PC-9 (cell line): ENCODE data around the gene CCNE1.

Experiments
- EZH2 ChIP-seq: fragments of 200-600 bp; sonication (generic); IDR thresholded peaks from 2 replicates; pipeline ENCODE4 v1.8.0; 2017; ENCODE audit warnings: antibody characterized with exemption, low read depth
- TF ChIP-seq, protein P1 (sequence below): fragments of 200-600 bp; sonication (generic); conservative IDR thresholded peaks from 2 replicates; pipeline ENCODE4 v1.6.1; 2017; ENCODE audit warnings: mixed run types, antibody characterized with exemption, mild to moderate bottlenecking, moderate library complexity

GRCh38 chr19:29832801-29833200, 21.0 kb downstream of the CCNE1 start:
- TF ChIP-seq, protein P1, sequence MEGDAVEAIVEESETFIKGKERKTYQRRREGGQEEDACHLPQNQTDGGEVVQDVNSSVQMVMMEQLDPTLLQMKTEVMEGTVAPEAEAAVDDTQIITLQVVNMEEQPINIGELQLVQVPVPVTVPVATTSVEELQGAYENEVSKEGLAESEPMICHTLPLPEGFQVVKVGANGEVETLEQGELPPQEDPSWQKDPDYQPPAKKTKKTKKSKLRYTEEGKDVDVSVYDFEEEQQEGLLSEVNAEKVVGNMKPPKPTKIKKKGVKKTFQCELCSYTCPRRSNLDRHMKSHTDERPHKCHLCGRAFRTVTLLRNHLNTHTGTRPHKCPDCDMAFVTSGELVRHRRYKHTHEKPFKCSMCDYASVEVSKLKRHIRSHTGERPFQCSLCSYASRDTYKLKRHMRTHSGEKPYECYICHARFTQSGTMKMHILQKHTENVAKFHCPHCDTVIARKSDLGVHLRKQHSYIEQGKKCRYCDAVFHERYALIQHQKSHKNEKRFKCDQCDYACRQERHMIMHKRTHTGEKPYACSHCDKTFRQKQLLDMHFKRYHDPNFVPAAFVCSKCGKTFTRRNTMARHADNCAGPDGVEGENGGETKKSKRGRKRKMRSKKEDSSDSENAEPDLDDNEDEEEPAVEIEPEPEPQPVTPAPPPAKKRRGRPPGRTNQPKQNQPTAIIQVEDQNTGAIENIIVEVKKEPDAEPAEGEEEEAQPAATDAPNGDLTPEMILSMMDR: no peak
- no peak for TF ChIP-seq EZH2
